PFSK-1 (cell line): Measurements from ENCODE around the gene IL17D.

Experiments used
- FOXP2 ChIP-seq: optimal IDR thresholded peaks from 2 replicates; pipeline ENCODE3; 2011; ENCODE audit warnings: borderline replicate concordance, control low read depth, inconsistent platforms; ENCODE audit not compliant: insufficient read depth; ENCODE audit errors: extremely low read length, extremely low read depth
- POLR2AphosphoS5 ChIP-seq: IDR thresholded peaks from 2 replicates; pipeline ENCODE4 v1.6.1; 2012; ENCODE audit warnings: low read depth, mild to moderate bottlenecking, control low read depth, low read length, moderate library complexity
- SIN3A ChIP-seq: IDR thresholded peaks from 2 replicates; pipeline ENCODE4 v1.6.1; 2012; ENCODE audit warnings: mild to moderate bottlenecking, low read length, moderate library complexity, borderline replicate concordance; ENCODE audit not compliant: insufficient read depth
- TAF1 ChIP-seq: IDR thresholded peaks from 2 replicates; pipeline ENCODE4 v1.6.1; 2012; ENCODE audit warnings: low read length, control low read depth, borderline replicate concordance; ENCODE audit not compliant: insufficient read depth
- TF ChIP-seq, protein P1 (sequence below), 2 experiments: IDR thresholded peaks; 2 replicates each; pipeline versions ENCODE4 v1.6.1 to v1.8.0; 2011 to 2012; ENCODE audit warnings: low read depth in 2 of 2, low read length in 2 of 2, control low read depth in 1 of 2, inconsistent platforms in 1 of 2, mild to moderate bottlenecking in 1 of 2, moderate library complexity in 1 of 2; ENCODE audit not compliant: insufficient read depth in 1 of 2

Gene IL17D

DNA sequence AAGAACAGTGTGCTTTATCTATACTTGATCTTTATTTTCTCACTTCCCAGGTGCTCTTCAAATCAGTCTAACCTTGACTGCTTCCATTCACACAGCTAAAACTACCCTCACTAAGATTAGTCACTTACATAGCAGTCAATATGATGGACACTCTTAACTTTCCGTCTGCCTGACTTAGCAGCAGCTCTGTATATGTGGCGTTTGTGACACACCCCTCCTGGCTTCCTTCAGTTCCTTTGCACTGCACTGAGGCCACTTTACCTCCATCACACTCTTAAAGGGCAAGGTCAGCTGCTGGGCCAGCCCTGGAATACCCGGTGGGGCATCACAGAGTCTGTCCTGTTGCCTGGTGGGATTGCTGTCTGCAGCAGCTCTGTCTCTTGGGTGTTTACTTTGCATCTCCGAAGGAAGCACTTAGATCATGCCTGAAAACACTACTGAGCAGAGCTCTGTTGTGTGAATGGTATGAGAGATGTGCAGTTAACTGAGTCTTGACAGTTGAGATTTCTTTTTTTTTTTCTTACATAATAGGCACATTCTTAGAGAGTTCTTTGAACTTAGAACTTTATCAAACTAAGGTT, 35.6 kb upstream of the IL17D start:
- TF ChIP-seq POLR2AphosphoS5 (no peak), TAF1 (no peak), SIN3A (no peak), FOXP2 (no peak)
- TF ChIP-seq, protein P1, sequence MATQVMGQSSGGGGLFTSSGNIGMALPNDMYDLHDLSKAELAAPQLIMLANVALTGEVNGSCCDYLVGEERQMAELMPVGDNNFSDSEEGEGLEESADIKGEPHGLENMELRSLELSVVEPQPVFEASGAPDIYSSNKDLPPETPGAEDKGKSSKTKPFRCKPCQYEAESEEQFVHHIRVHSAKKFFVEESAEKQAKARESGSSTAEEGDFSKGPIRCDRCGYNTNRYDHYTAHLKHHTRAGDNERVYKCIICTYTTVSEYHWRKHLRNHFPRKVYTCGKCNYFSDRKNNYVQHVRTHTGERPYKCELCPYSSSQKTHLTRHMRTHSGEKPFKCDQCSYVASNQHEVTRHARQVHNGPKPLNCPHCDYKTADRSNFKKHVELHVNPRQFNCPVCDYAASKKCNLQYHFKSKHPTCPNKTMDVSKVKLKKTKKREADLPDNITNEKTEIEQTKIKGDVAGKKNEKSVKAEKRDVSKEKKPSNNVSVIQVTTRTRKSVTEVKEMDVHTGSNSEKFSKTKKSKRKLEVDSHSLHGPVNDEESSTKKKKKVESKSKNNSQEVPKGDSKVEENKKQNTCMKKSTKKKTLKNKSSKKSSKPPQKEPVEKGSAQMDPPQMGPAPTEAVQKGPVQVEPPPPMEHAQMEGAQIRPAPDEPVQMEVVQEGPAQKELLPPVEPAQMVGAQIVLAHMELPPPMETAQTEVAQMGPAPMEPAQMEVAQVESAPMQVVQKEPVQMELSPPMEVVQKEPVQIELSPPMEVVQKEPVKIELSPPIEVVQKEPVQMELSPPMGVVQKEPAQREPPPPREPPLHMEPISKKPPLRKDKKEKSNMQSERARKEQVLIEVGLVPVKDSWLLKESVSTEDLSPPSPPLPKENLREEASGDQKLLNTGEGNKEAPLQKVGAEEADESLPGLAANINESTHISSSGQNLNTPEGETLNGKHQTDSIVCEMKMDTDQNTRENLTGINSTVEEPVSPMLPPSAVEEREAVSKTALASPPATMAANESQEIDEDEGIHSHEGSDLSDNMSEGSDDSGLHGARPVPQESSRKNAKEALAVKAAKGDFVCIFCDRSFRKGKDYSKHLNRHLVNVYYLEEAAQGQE (IDR thresholded peaks at IDR 0.05; ENCODE audit: insufficient read depth in 1 of 2, low read depth in 2 of 2, low read length in 2 of 2) = no peak

DNA sequence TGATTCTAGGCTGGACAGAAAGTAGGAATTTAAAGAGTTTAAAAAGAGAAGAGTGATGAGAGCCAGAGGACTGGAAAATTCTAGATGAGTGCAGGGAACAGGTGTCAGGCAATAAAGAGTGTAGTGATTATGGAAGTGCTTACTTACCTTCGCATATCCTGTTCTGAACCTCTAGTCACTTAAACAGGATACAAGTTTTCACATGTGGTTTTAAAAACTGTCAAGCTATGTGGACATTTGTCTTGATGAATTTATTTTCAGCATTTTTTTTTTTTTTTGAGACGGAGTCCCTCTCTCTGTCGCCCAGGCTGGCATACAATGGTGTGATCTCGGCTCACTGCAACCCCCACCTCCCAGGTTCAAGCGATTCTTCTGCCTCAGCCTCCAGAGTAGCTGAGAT, 34.3 kb upstream of the IL17D start:
- TF ChIP-seq, protein P1 (IDR thresholded peaks at IDR 0.05; ENCODE audit: insufficient read depth in 1 of 2, low read depth in 2 of 2, low read length in 2 of 2) = no peak
- TF ChIP-seq TAF1 = no peak

DNA sequence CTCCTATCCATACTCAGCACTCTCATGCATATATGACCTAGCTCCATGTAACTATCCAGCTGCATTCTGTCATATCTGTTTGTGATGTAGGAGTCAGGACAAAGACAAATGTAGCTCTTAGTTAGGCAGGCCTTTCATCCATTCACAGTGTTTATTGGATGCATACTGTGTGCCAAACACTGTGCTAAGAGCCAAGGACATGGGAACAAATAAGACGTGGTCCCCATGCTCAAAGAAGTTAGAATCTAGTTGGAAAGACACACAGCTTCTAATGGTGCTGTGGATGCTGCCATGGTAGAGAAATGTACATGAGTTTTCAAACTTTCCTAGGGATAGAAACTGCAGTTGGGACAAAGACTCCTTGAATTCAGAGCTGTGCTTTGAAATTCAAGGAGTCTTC, 31.7 kb upstream of the IL17D start:
- TF ChIP-seq, protein P1 (IDR thresholded peaks at IDR 0.05; ENCODE audit: insufficient read depth in 1 of 2, low read depth in 2 of 2, low read length in 2 of 2) = no peak
- TF ChIP-seq FOXP2 (no peak), TAF1 (no peak), SIN3A (no peak), POLR2AphosphoS5 (no peak)

DNA sequence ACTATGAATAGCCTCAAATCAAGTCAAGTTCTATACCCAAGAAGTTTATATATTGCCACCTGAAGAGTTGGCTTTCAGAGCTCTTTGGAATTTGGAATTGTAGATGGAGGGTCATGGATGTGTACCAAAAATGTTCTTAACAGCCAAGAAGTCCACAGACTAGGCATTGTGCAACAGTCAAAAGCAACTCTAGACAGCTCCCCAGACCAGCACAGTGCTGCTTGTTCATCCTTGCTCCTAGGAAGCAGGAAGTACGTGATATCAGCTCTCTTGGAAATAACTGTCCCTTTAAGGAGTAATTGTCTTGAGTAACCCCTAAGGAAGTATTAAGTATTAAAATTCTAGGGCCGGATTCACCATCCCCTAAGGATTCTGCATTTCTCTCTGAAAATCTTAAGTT, 30.7 kb upstream of the IL17D start:
- TF ChIP-seq FOXP2 = no peak
- TF ChIP-seq POLR2AphosphoS5 = no peak
- TF ChIP-seq TAF1 = no peak
- no peak for TF ChIP-seq SIN3A
- TF ChIP-seq, protein P1 (IDR thresholded peaks at IDR 0.05; ENCODE audit: insufficient read depth in 1 of 2, low read depth in 2 of 2, low read length in 2 of 2) = no peak

DNA sequence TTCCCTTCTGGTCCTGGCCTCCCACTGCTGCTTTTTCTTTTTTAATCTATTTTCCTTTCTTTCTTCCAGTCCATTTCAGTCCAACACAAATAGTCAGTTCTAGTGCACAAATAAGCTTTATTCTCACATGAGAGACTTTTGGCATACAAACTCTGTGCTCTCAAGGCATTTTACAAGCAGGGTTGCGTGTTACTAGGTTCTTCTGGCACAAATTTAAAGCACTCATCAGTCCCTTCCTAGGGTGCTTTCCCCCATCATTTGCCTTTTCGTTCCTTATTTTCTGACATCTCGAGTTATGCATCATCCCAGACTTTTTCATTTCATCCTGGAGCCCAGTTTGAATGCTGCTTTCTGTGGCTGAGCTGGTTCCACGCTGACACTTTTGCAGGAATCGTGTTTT, 29.8 kb upstream of the IL17D start:
- TF ChIP-seq SIN3A (no peak), TAF1 (no peak), FOXP2 (no peak), POLR2AphosphoS5 (no peak)
- TF ChIP-seq, protein P1 (IDR thresholded peaks at IDR 0.05; ENCODE audit: insufficient read depth in 1 of 2, low read depth in 2 of 2, low read length in 2 of 2) = no peak
